BE2C (cell line): Measurements from ENCODE around the gene ETV7.

Source experiments
- DNase-seq: peaks from one replicate; pipeline ENCODE4 v3.0.0-alpha.2; 2020
- H3K27me3 ChIP-seq: fragments of 250-450 bp; sonication (Bioruptor Pico); 2 replicates; pipeline ENCODE4 v1.5.1; 2020; ENCODE audit warnings: mild to moderate bottlenecking
- H3K36me3 ChIP-seq: fragments of 250-450 bp; sonication (Bioruptor Pico); 2 replicates; pipeline ENCODE4 v1.5.1; 2020; ENCODE audit warnings: mild to moderate bottlenecking
- H3K4me1 ChIP-seq: fragments of 250-450 bp; sonication (Bioruptor Pico); 2 replicates; pipeline ENCODE4 v1.5.1; 2020
- H3K4me3 ChIP-seq: 2 replicates; pipeline ENCODE4 v1.5.1; 2011; ENCODE audit warnings: low read depth, low read length
- H3K9me3 ChIP-seq: fragments of 250-450 bp; sonication (Bioruptor Pico); 2 replicates; pipeline ENCODE4 v1.5.1; 2020
- CTCF ChIP-seq: IDR thresholded peaks from 2 replicates; pipeline ENCODE4 v1.5.1; 2012; ENCODE audit warnings: mild to moderate bottlenecking, low read depth, low read length

Gene ETV7

GRCh38 chr6:36349240-36349639 is 38.2 kb downstream of the ETV7 start:
- Histone ChIP-seq H3K4me1 (peaks cover 9% of the 10 kb centered on the region; the same call in 1 of the 2 replicates), H3K27me3 (no peaks in the 10 kb centered on the region), H3K36me3 (no peaks in the 10 kb centered on the region), H3K9me3 (no peaks in the 10 kb centered on the region), H3K4me3 (no peak overlapping the region)
- peak; percentile 68 for DNase-seq
- TF ChIP-seq CTCF, result no peak

- no peak for TF ChIP-seq CTCF
- Histone ChIP-seq H3K4me1 (peaks cover 9% of the 10 kb centered on the region; the same call in 1 of the 2 replicates), H3K9me3 (no peaks in the 10 kb centered on the region), H3K36me3 (no peaks in the 10 kb centered on the region), H3K4me3 (no peak overlapping the region), H3K27me3 (no peaks in the 10 kb centered on the region)
- no peak for DNase-seq
Measured at GRCh38 chr6:36347621-36348020, 39.8 kb downstream of the ETV7 start.

- H3K36me3 ChIP-seq, result no peaks in the 10 kb centered on the region
- H3K9me3 ChIP-seq, result no peaks in the 10 kb centered on the region
- H3K27me3 ChIP-seq, result no peaks in the 10 kb centered on the region
- TF ChIP-seq CTCF, result no peak
- peaks cover 9% of the 10 kb centered on the region; the same call in 1 of the 2 replicates for H3K4me1 ChIP-seq
- DNase-seq, result no peak
- no peak overlapping the region for H3K4me3 ChIP-seq
Measured at GRCh38 chr6:36346486-36347273, 40.8 kb downstream of the ETV7 start.

GRCh38 chr6:36345681-36346466 is 41.6 kb downstream of the ETV7 start:
- H3K27me3 ChIP-seq, result no peaks in the 10 kb centered on the region
- peaks cover 4% of the 10 kb centered on the region; the same call in 1 of the 2 replicates for H3K4me1 ChIP-seq
- TF ChIP-seq CTCF, result no peak
- DNase-seq, result no peak
- no peaks in the 10 kb centered on the region for H3K9me3 ChIP-seq
- H3K36me3 ChIP-seq, result no peaks in the 10 kb centered on the region
- H3K4me3 ChIP-seq, result no peak overlapping the region

GRCh38 chr6:36343109-36343680 is 44.3 kb downstream of the ETV7 start:
- DNase-seq, result no peak
- Histone ChIP-seq H3K4me1 (no peaks in the 10 kb centered on the region), H3K36me3 (no peaks in the 10 kb centered on the region), H3K9me3 (no peaks in the 10 kb centered on the region), H3K4me3 (no peak overlapping the region), H3K27me3 (no peaks in the 10 kb centered on the region)
- no peak for TF ChIP-seq CTCF
